PC-9 (cell line): ENCODE measurements around the gene DAB1. TPM values are rescaled to one million over a fixed set of nuclear protein-coding genes. Genes with fewer than 3 reads are reported as not detected.

Experiments
- BruUV-seq: library from RNA; stranded (reverse); fragments of 400-500 nt; replicated peaks from 2 replicates; lab custom pipeline; 2021; lab: Mats Ljungman, UMichigan
- CTCF ChIA-PET: fragments of 300-600 bp; sonication (Branson Sonifier 250); formaldehyde crosslinking; loops from one replicate; lab custom pipeline; 2022; ENCODE audit warnings: antibody characterized with exemption; lab: Charles Lee
- POLR2A ChIA-PET: fragments of 300-600 bp; sonication (Branson Sonifier 250); formaldehyde crosslinking; loops from one replicate; lab custom pipeline; 2022; ENCODE audit warnings: antibody characterized with exemption; ENCODE audit not compliant: unreplicated experiment; lab: Charles Lee
- DNase-seq, 2 experiments: peaks; one replicate each; pipeline versions ENCODE4 v3.0.0 to v3.0.0-alpha.2; 2015 to 2022; ENCODE audit warnings: mixed read lengths in 1 of 2
- H2AFZ ChIP-seq: fragments of 200-600 bp; sonication (generic); 2 replicates; pipeline ENCODE4 v1.8.1; 2017; ENCODE audit warnings: antibody characterized with exemption
- H3F3A ChIP-seq: fragments of 200-600 bp; sonication (generic); 2 replicates; pipeline ENCODE4 v1.8.1; 2017; ENCODE audit warnings: antibody characterized with exemption, mild to moderate bottlenecking, low read depth; ENCODE audit not compliant: insufficient read depth
- H3K27ac ChIP-seq: fragments of 200-600 bp; sonication (generic); 2 replicates; pipeline ENCODE4 v1.6.1; 2016; ENCODE audit warnings: mixed run types
- H3K27me3 ChIP-seq: fragments of 200-600 bp; sonication (generic); 2 replicates; pipeline ENCODE4 v1.6.1; 2016; ENCODE audit warnings: low read depth, mixed run types; ENCODE audit not compliant: insufficient read depth
- H3K36me3 ChIP-seq: fragments of 200-600 bp; sonication (generic); 2 replicates; pipeline ENCODE4 v1.6.1; 2016; ENCODE audit warnings: low read depth, mixed run types
- H3K4me1 ChIP-seq: fragments of 200-600 bp; sonication (generic); replicated peaks from 2 replicates; pipeline ENCODE4 v1.6.1; 2016; ENCODE audit warnings: mixed run types; ENCODE audit not compliant: insufficient read depth
- H3K4me2 ChIP-seq: fragments of 200-600 bp; sonication (generic); 2 replicates; pipeline ENCODE4 v1.6.1; 2017; ENCODE audit warnings: mixed run types
- H3K4me3 ChIP-seq: fragments of 200-600 bp; sonication (generic); 2 replicates; pipeline ENCODE4 v1.6.1; 2016; ENCODE audit warnings: mixed run types
- H3K79me2 ChIP-seq: fragments of 200-600 bp; sonication (generic); 2 replicates; pipeline ENCODE4 v1.6.1; 2017; ENCODE audit warnings: low read depth, mixed run types
- H3K9me2 ChIP-seq: fragments of 200-600 bp; sonication (generic); 2 replicates; pipeline ENCODE4 v1.8.1; 2017; ENCODE audit warnings: mild to moderate bottlenecking; ENCODE audit not compliant: insufficient read depth
- H3K9me3 ChIP-seq: fragments of 200-600 bp; sonication (generic); 2 replicates; pipeline ENCODE4 v1.8.1; 2016; ENCODE audit warnings: low read depth; ENCODE audit not compliant: insufficient read depth
- H4K20me1 ChIP-seq: fragments of 200-600 bp; sonication (generic); 2 replicates; pipeline ENCODE4 v1.8.1; 2017; ENCODE audit not compliant: insufficient read depth
- CTCF ChIP-seq: fragments of 200-600 bp; sonication (generic); conservative IDR thresholded peaks from 2 replicates; pipeline ENCODE4 v1.6.1; 2017; ENCODE audit warnings: mixed run types, antibody characterized with exemption, mild to moderate bottlenecking, moderate library complexity
- EZH2 ChIP-seq: fragments of 200-600 bp; sonication (generic); IDR thresholded peaks from 2 replicates; pipeline ENCODE4 v1.8.0; 2017; ENCODE audit warnings: antibody characterized with exemption, low read depth
- intact Hi-C: fragments of 100-400 bp; cut with micrococcal nuclease; formaldehyde crosslinking; loops from one replicate; pipeline ENCODE4 v1.10.0; 2022; ENCODE audit not compliant: unreplicated experiment
- total RNA-seq: library from RNA; stranded (reverse); gene quantifications from 2 replicates; pipeline ENCODE4 v1.2.3, GENCODE V29; 2021

Gene DAB1
- total RNA-seq, 1 experiment from 2014 or later: not detected

GRCh38 chr1:57134803-57135202, 289.1 kb downstream of the DAB1 start:
- BruUV-seq: no TSS peak
- Histone ChIP-seq H4K20me1 (no peaks in the 10 kb centered on the region), H3K79me2 (no peaks in the 10 kb centered on the region), H3K4me1 (no peaks in the 10 kb centered on the region), H3K9me2 (no peaks in the 10 kb centered on the region), H3K27ac (no peak overlapping the region), H3K27me3 (peaks cover 10% of the 10 kb centered on the region; the same call in 1 of the 2 replicates), H3K36me3 (no peaks in the 10 kb centered on the region), H3F3A (no peaks in the 10 kb centered on the region), H2AFZ (no peak overlapping the region), H3K4me2 (no peak overlapping the region), H3K9me3 (no peaks in the 10 kb centered on the region), H3K4me3 (no peak overlapping the region)
- intact Hi-C loops: no loop called here
- no peak for TF ChIP-seq CTCF
- no peak for TF ChIP-seq EZH2
- POLR2A ChIA-PET: no interaction called here
- DNase-seq: no peak
- CTCF ChIA-PET: no interaction called here

- no peaks in the 10 kb centered on the region for H3K36me3 ChIP-seq
- peaks cover 14% of the 10 kb centered on the region; the same call in 1 of the 2 replicates for H3K27me3 ChIP-seq
- no peak overlapping the region for H3K4me2 ChIP-seq
- no peak for TF ChIP-seq EZH2
- TF ChIP-seq CTCF: no peak
- ChIA-PET POLR2A (no interaction called here), CTCF (no interaction called here)
- H3K9me3 ChIP-seq: no peaks in the 10 kb centered on the region
- no peaks in the 10 kb centered on the region for H4K20me1 ChIP-seq
- H3K9me2 ChIP-seq: no peaks in the 10 kb centered on the region
- no peaks in the 10 kb centered on the region for H3K79me2 ChIP-seq
- H2AFZ ChIP-seq: no peak overlapping the region
- BruUV-seq: no TSS peak
- intact Hi-C loops: no loop called here
- no peaks in the 10 kb centered on the region for H3K4me1 ChIP-seq
- no peak overlapping the region for H3K4me3 ChIP-seq
- no peaks in the 10 kb centered on the region for H3F3A ChIP-seq
- no peak overlapping the region for H3K27ac ChIP-seq
- DNase-seq: no peak
Observed at GRCh38 chr1:57133686-57134085, 290.2 kb downstream of the DAB1 start.

- Histone ChIP-seq H3K27me3 (peaks cover 18% of the 10 kb centered on the region; the same call in 1 of the 2 replicates), H3K4me2 (no peak overlapping the region), H3K36me3 (no peaks in the 10 kb centered on the region), H3K9me3 (no peaks in the 10 kb centered on the region), H3K27ac (no peak overlapping the region), H3F3A (no peaks in the 10 kb centered on the region), H3K4me1 (no peaks in the 10 kb centered on the region), H2AFZ (no peak overlapping the region), H3K4me3 (no peak overlapping the region), H3K79me2 (no peaks in the 10 kb centered on the region), H4K20me1 (no peaks in the 10 kb centered on the region), H3K9me2 (no peaks in the 10 kb centered on the region)
- ChIA-PET CTCF (no interaction called here), POLR2A (no interaction called here)
- no TSS peak for BruUV-seq
- intact Hi-C loops: no loop called here
- TF ChIP-seq CTCF: no peak
- no peak for TF ChIP-seq EZH2
- DNase-seq: no peak
Observed at GRCh38 chr1:57132993-57133622, 290.8 kb downstream of the DAB1 start.
